ENCODE measurements around the gene ADH4. TPM values are rescaled to one million over a fixed set of nuclear protein-coding genes. Genes with fewer than 3 reads are reported as not detected.

ADH4 gene
- polyA plus RNA-seq, 1 of the 3 experiments (the other 2 are of a cell fraction) = not detected

GRCh38 chr4:99078336-99078735 lies 65.8 kb downstream of the ADH4 start:
- Histone ChIP-seq H3K36me3 (replicated peaks in 1 of 2; ENCODE audit: control insufficient read depth in 1 of 2, insufficient read depth in 2 of 2, low read length in 1 of 2) (peaks cover 90 to 96% of the 10 kb centered on the region in 2 experiments), H3K4me1 (ENCODE audit: control insufficient read depth in 1 of 2, insufficient read depth in 2 of 2, low read depth in 1 of 2, low read length in 1 of 2) (no peaks in the 10 kb centered on the region), H3K4me2 (no peak overlapping the region), H3K9ac (no peak overlapping the region), H3K27ac (ENCODE audit: low read depth in 2 of 2, low read length in 1 of 2) (no peak overlapping the region), H3K79me2 (ENCODE audit: insufficient read depth) (peaks cover 55% of the 10 kb centered on the region), H4K20me1 (ENCODE audit: insufficient read depth) (0 out of 2 replicates have a peak, but pooled peaks cover 3% of the 10 kb centered on the region), H3K9me2 (no peaks in the 10 kb centered on the region), H3K9me3 (no peaks in the 10 kb centered on the region), H2AFZ (ENCODE audit: low read depth) (no peak overlapping the region), H3K27me3 (ENCODE audit: insufficient read depth) (no peaks in the 10 kb centered on the region), H3K4me3 (ENCODE audit: low read depth in 2 of 2, low read length in 1 of 2) (no peak overlapping the region), H3F3A (replicated peaks; ENCODE audit: insufficient read depth) (peaks cover 6% of the 10 kb centered on the region)
- 88% methylated on average over 5 of the region's 5 CpGs for WGBS (ENCODE audit: low lambda C conversion rate)
- TF ChIP-seq FOSL2 (IDR thresholded peaks at IDR 0.05; ENCODE audit: borderline replicate concordance, low read depth) (no peak), JUND (IDR thresholded peaks at IDR 0.05) (no peak), FOXJ3 (CRISPR knock-in tag; IDR thresholded peaks at IDR 0.05) (no peak), RXRA (IDR thresholded peaks at IDR 0.05; ENCODE audit: borderline replicate concordance, low read depth) (no peak), SMC3 (IDR thresholded peaks at IDR 0.05; ENCODE audit: low read depth, low read length) (no peak), PBX3 (IDR thresholded peaks at IDR 0.05) (no peak), TCF12 (IDR thresholded peaks at IDR 0.05) (no peak), ELF1 (IDR thresholded peaks at IDR 0.05) (no peak), EP300 (IDR thresholded peaks at IDR 0.05; ENCODE audit: borderline replicate concordance in 1 of 2, low read depth in 1 of 2, low read length in 1 of 2) (no peak), GATA2 (CRISPR knock-in tag; IDR thresholded peaks at IDR 0.05) (no peak), YY1 (IDR thresholded peaks at IDR 0.05; ENCODE audit: low read depth) (no peak), GABPA (IDR thresholded peaks at IDR 0.05; ENCODE audit: low read depth) (no peak), RFX5 (IDR thresholded peaks at IDR 0.05; ENCODE audit: low read length) (no peak)
- TF ChIP-seq, protein P1, sequence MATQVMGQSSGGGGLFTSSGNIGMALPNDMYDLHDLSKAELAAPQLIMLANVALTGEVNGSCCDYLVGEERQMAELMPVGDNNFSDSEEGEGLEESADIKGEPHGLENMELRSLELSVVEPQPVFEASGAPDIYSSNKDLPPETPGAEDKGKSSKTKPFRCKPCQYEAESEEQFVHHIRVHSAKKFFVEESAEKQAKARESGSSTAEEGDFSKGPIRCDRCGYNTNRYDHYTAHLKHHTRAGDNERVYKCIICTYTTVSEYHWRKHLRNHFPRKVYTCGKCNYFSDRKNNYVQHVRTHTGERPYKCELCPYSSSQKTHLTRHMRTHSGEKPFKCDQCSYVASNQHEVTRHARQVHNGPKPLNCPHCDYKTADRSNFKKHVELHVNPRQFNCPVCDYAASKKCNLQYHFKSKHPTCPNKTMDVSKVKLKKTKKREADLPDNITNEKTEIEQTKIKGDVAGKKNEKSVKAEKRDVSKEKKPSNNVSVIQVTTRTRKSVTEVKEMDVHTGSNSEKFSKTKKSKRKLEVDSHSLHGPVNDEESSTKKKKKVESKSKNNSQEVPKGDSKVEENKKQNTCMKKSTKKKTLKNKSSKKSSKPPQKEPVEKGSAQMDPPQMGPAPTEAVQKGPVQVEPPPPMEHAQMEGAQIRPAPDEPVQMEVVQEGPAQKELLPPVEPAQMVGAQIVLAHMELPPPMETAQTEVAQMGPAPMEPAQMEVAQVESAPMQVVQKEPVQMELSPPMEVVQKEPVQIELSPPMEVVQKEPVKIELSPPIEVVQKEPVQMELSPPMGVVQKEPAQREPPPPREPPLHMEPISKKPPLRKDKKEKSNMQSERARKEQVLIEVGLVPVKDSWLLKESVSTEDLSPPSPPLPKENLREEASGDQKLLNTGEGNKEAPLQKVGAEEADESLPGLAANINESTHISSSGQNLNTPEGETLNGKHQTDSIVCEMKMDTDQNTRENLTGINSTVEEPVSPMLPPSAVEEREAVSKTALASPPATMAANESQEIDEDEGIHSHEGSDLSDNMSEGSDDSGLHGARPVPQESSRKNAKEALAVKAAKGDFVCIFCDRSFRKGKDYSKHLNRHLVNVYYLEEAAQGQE (IDR thresholded peaks at IDR 0.05; ENCODE audit: low read depth, low read length) = no peak
- CTCF ChIA-PET = interaction anchor here (0.9 to 2.6 kb wide), 2 partner anchors 11 to 22 kb away, joined by 4 to 11 read pairs; partner anchors contain the start of gene ADH5
- DNase-seq = no peak
- POLR2A ChIA-PET = no interaction called here

DNA sequence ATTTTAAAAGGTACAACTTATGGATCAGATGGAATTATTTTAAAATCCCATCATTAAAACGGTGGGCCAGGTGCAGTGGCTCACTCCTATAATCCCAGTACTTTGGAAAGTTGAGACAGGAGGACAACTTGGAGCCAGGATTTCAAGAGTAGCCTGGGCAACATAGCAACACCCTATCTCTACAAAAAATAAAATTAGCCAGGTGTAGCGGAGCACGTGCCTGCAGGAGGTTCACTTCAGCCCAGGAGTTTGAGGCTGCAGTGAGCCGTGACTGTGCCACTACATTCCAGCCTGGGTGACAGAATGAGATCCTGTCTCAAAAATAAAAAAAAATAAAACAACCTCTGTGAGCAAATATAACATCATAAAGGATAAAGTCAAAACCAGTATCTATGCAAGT lies 66.9 kb downstream of the ADH4 start:
- ChIA-PET CTCF (interaction anchor here (2.6 kb wide), 1 partner anchor 21 kb away, joined by 11 read pairs; no protein-coding TSS in a partner anchor), POLR2A (no interaction called here)
- Histone ChIP-seq H3K9me2 (no peaks in the 10 kb centered on the region), H3F3A (replicated peaks; ENCODE audit: insufficient read depth) (peaks cover 6% of the 10 kb centered on the region), H3K79me2 (ENCODE audit: insufficient read depth) (peaks cover 47% of the 10 kb centered on the region), H3K36me3 (replicated peaks in 1 of 2; ENCODE audit: control insufficient read depth in 1 of 2, insufficient read depth in 2 of 2, low read length in 1 of 2) (peaks cover 88 to 92% of the 10 kb centered on the region in 2 experiments), H2AFZ (ENCODE audit: low read depth) (no peak overlapping the region), H3K27ac (ENCODE audit: low read depth in 2 of 2, low read length in 1 of 2) (no peak overlapping the region), H3K4me2 (no peak overlapping the region), H3K4me1 (ENCODE audit: control insufficient read depth in 1 of 2, insufficient read depth in 2 of 2, low read depth in 1 of 2, low read length in 1 of 2) (no peaks in the 10 kb centered on the region), H3K9me3 (no peaks in the 10 kb centered on the region), H3K4me3 (ENCODE audit: low read depth in 2 of 2, low read length in 1 of 2) (no peak overlapping the region), H3K27me3 (ENCODE audit: insufficient read depth) (no peaks in the 10 kb centered on the region), H3K9ac (no peak overlapping the region), H4K20me1 (ENCODE audit: insufficient read depth) (no peaks in the 10 kb centered on the region)
- no peak for TF ChIP-seq PBX3 (IDR thresholded peaks at IDR 0.05)
- TF ChIP-seq GABPA (IDR thresholded peaks at IDR 0.05; ENCODE audit: low read depth) = no peak
- no peak for DNase-seq
- WGBS (ENCODE audit: low lambda C conversion rate) = 79% methylated on average over 4 of the region's 4 CpGs
